Neural cell (in vitro differentiated cells): ENCODE data around the gene ESRRB.

Source experiments
- CTCF ChIP-seq: fragments of 450-650 bp; IDR thresholded peaks from 2 replicates; pipeline ENCODE4 v1.5.1; 2014; ENCODE audit warnings: antibody characterized with exemption, mild to moderate bottlenecking, moderate library complexity; ENCODE audit not compliant: poor library complexity, severe bottlenecking
- EZH2 ChIP-seq: fragments of 200-600, 300-800 bp; shearing (Covaris generic), sonication (generic); IDR thresholded peaks from 2 replicates; pipeline ENCODE4 v1.6.1; 2014; ENCODE audit warnings: antibody characterized with exemption, low read length, borderline replicate concordance, mild to moderate bottlenecking; ENCODE audit not compliant: insufficient read depth, poor library complexity, severe bottlenecking
- MXI1 ChIP-seq: fragments of 450-650 bp; conservative IDR thresholded peaks from 2 replicates; pipeline ENCODE4 v1.6.1; 2014; ENCODE audit warnings: antibody characterized with exemption, mild to moderate bottlenecking; ENCODE audit not compliant: poor library complexity, severe bottlenecking
- POLR2AphosphoS5 ChIP-seq: IDR thresholded peaks from 2 replicates; pipeline ENCODE4 v1.6.1; 2012

DNA sequence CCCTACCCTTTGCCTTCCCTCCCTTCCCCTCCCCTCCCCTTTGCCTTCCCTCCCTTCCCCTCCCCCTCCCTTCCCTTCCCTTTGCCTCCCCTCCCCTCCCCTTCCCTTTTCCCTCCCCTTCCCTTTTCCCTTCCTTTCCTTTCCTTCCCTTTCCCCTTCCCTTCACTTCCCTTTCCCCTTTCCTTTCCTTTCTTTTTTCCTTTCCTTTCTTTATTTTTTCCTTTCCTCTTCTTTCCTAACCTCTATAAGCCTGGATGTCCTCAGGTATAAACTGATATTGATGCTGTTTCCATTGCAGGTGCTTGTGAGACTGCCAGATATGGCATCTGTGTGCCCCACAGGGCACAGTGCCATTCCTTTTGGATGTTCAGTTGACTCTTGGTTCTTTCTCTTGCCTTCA, 163.2 kb downstream of the ESRRB start:
- TF ChIP-seq CTCF (no peak), EZH2 (no peak), POLR2AphosphoS5 (no peak), MXI1 (no peak)
